HepG2 (cell line): Measurements from ENCODE around the gene VWA1. TPM values are rescaled to one million over a fixed set of nuclear protein-coding genes. Genes with fewer than 3 reads are reported as not detected.

Experiments
- HNRNPH1 ChIP-seq: fragments of 200-400 bp; formaldehyde crosslinking; optimal IDR thresholded peaks from 2 replicates; pipeline ENCODE3; 2017; ENCODE audit warnings: mild to moderate bottlenecking, low read depth, low read length
- MXD4 ChIP-seq: IDR thresholded peaks from 2 replicates; pipeline ENCODE4 v1.6.1; 2016; ENCODE audit warnings: mild to moderate bottlenecking, missing biosample characterization, missing genetic modification reagents
- MYNN ChIP-seq: sonication (generic); formaldehyde crosslinking; IDR thresholded peaks from 2 replicates; pipeline ENCODE4 v1.4.0; 2020; ENCODE audit warnings: mild to moderate bottlenecking, low read depth, missing genetic modification reagents
- NFE2L2 ChIP-seq: fragments of 150-350 bp; IDR thresholded peaks from 2 replicates; pipeline ENCODE4 v1.6.1; 2014; ENCODE audit warnings: low read length
- RBFOX2 ChIP-seq: fragments of 200-400 bp; formaldehyde crosslinking; IDR thresholded peaks from 2 replicates; pipeline ENCODE4 v1.6.1; 2017; ENCODE audit warnings: low read depth, mild to moderate bottlenecking, low read length
- RBM39 ChIP-seq: fragments of 200-400 bp; formaldehyde crosslinking; IDR thresholded peaks from one replicate; pipeline ENCODE4 v1.6.1; 2018; ENCODE audit warnings: antibody characterized with exemption, mild to moderate bottlenecking, low read depth, low read length; ENCODE audit not compliant: poor library complexity, severe bottlenecking
- SMARCE1 ChIP-seq: fragments of 450-650 bp; IDR thresholded peaks from 2 replicates; pipeline ENCODE4 v1.6.1; 2017; ENCODE audit warnings: borderline replicate concordance
- SOX5 ChIP-seq: IDR thresholded peaks from 2 replicates; pipeline ENCODE4 v1.6.1; 2016; ENCODE audit warnings: borderline replicate concordance
- TEAD3 ChIP-seq: optimal IDR thresholded peaks from 2 replicates; pipeline ENCODE3; 2016; ENCODE audit warnings: borderline replicate concordance
- THYN1 ChIP-seq: sonication (generic); formaldehyde crosslinking; IDR thresholded peaks from 2 replicates; pipeline ENCODE4 v1.8.1; 2023; ENCODE audit warnings: low read depth, mild to moderate bottlenecking, moderate library complexity, missing genetic modification reagents, borderline replicate concordance
- ZFP41 ChIP-seq: sonication (generic); formaldehyde crosslinking; IDR thresholded peaks from 2 replicates; pipeline ENCODE4 v1.4.0; 2020; ENCODE audit warnings: mild to moderate bottlenecking, missing genetic modification reagents, borderline replicate concordance
- ZNF543 ChIP-seq: sonication (generic); formaldehyde crosslinking; IDR thresholded peaks from 2 replicates; pipeline ENCODE4 v1.4.0; 2020; ENCODE audit warnings: mild to moderate bottlenecking, missing genetic modification reagents
- ZNF619 ChIP-seq: sonication (generic); formaldehyde crosslinking; IDR thresholded peaks from 2 replicates; pipeline ENCODE4 v1.4.0; 2020; ENCODE audit warnings: mild to moderate bottlenecking, missing genetic modification reagents
- ZNF746 ChIP-seq: sonication (generic); formaldehyde crosslinking; IDR thresholded peaks from 2 replicates; pipeline ENCODE4 v1.8.0; 2022; ENCODE audit warnings: mild to moderate bottlenecking, missing genetic modification reagents
- ZNF790 ChIP-seq: sonication (generic); formaldehyde crosslinking; IDR thresholded peaks from 2 replicates; pipeline ENCODE4 v1.8.0; 2022; ENCODE audit warnings: missing genetic modification reagents, mild to moderate bottlenecking, borderline replicate concordance
- ZNF878 ChIP-seq: sonication (generic); formaldehyde crosslinking; IDR thresholded peaks from 2 replicates; pipeline ENCODE4 v1.8.1; 2023; ENCODE audit warnings: mild to moderate bottlenecking, missing genetic modification reagents, moderate library complexity
- ZSCAN25 ChIP-seq: sonication (generic); formaldehyde crosslinking; IDR thresholded peaks from 2 replicates; pipeline ENCODE4 v1.8.0; 2022; ENCODE audit warnings: mild to moderate bottlenecking, missing genetic modification reagents
- polyA plus RNA-seq, 8 experiments: library from polyadenylated mRNA; depleted of rRNA in 3 of 8; stranded (reverse) in 7 of 8; unstranded in 1 of 8; fragments of >200 nt; fragmentation: Illumina TruSeq in 4 of 8; extraction: Trizol in 4 of 8; gene quantifications; 2 replicates each; pipeline versions ENCODE4 v1.2.1 to v1.2.3, GENCODE V29; 2011 to 2016; ENCODE audit warnings: low read depth in 4 of 8, missing spikeins in 1 of 8, mixed read lengths in 1 of 8; ENCODE audit not compliant: insufficient read depth in 1 of 8
- total RNA-seq, 5 experiments: library from RNA; depleted of rRNA; stranded (reverse); fragments of >200 nt; fragmentation: Illumina TruSeq; extraction: Trizol; gene quantifications; 2 replicates each; pipeline ENCODE4 v1.2.3, GENCODE V29; 2016; ENCODE audit warnings: low read depth in 1 of 5
- TF ChIP-seq, protein P1 (sequence below): IDR thresholded peaks from 2 replicates; pipeline ENCODE4 v1.6.1; 2016; ENCODE audit warnings: low read depth, control low read depth
- TF ChIP-seq, protein P2 (sequence below): sonication (generic); formaldehyde crosslinking; IDR thresholded peaks from 2 replicates; pipeline ENCODE4 v1.4.0; 2020; ENCODE audit warnings: missing genetic modification reagents
- TF ChIP-seq, protein P3 (sequence below): sonication (generic); formaldehyde crosslinking; conservative IDR thresholded peaks from 2 replicates; pipeline ENCODE4 v1.4.0; 2020; ENCODE audit warnings: missing genetic modification reagents

Gene VWA1
- total and polyA plus RNA-seq, 2 of the 13 experiments (the other 11 are each of a cell fraction or from before 2014, with no cell fraction given): 40.9 to 57.5 TPM

DNA sequence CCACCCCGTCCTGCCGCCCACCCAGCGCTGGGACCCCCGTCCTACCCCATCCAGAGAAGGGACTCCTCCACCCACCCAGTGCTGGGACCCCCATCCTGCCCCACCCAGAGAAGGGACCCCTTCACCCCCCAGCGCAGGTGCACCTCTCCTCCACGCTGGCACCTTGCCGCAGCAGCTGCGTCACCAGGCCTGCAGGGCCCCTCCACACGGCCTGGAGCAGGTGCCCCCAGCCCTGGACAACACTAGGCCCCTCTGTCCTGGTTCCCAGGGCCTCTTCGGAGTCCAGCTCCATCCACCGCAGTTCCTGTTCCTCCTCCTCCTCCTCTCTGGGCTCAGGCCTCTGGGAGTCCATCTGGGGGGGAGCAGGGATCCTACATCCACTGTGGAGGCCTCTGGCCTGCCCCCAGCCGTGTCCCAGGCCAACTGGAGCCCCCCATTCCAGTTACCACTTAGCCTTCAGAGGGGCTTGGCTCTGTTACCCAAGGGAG is 14.8 kb upstream of the VWA1 start (continued):
- no peak for TF ChIP-seq SMARCE1
- TF ChIP-seq, protein P1, sequence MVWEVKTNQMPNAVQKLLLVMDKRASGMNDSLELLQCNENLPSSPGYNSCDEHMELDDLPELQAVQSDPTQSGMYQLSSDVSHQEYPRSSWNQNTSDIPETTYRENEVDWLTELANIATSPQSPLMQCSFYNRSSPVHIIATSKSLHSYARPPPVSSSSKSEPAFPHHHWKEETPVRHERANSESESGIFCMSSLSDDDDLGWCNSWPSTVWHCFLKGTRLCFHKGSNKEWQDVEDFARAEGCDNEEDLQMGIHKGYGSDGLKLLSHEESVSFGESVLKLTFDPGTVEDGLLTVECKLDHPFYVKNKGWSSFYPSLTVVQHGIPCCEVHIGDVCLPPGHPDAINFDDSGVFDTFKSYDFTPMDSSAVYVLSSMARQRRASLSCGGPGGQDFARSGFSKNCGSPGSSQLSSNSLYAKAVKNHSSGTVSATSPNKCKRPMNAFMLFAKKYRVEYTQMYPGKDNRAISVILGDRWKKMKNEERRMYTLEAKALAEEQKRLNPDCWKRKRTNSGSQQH (CRISPR knock-in tag): no peak
- no peak for TF ChIP-seq MXD4 (CRISPR knock-in tag)
- no peak for TF ChIP-seq ZNF619
- TF ChIP-seq HNRNPH1: no peak
- TF ChIP-seq, protein P2, sequence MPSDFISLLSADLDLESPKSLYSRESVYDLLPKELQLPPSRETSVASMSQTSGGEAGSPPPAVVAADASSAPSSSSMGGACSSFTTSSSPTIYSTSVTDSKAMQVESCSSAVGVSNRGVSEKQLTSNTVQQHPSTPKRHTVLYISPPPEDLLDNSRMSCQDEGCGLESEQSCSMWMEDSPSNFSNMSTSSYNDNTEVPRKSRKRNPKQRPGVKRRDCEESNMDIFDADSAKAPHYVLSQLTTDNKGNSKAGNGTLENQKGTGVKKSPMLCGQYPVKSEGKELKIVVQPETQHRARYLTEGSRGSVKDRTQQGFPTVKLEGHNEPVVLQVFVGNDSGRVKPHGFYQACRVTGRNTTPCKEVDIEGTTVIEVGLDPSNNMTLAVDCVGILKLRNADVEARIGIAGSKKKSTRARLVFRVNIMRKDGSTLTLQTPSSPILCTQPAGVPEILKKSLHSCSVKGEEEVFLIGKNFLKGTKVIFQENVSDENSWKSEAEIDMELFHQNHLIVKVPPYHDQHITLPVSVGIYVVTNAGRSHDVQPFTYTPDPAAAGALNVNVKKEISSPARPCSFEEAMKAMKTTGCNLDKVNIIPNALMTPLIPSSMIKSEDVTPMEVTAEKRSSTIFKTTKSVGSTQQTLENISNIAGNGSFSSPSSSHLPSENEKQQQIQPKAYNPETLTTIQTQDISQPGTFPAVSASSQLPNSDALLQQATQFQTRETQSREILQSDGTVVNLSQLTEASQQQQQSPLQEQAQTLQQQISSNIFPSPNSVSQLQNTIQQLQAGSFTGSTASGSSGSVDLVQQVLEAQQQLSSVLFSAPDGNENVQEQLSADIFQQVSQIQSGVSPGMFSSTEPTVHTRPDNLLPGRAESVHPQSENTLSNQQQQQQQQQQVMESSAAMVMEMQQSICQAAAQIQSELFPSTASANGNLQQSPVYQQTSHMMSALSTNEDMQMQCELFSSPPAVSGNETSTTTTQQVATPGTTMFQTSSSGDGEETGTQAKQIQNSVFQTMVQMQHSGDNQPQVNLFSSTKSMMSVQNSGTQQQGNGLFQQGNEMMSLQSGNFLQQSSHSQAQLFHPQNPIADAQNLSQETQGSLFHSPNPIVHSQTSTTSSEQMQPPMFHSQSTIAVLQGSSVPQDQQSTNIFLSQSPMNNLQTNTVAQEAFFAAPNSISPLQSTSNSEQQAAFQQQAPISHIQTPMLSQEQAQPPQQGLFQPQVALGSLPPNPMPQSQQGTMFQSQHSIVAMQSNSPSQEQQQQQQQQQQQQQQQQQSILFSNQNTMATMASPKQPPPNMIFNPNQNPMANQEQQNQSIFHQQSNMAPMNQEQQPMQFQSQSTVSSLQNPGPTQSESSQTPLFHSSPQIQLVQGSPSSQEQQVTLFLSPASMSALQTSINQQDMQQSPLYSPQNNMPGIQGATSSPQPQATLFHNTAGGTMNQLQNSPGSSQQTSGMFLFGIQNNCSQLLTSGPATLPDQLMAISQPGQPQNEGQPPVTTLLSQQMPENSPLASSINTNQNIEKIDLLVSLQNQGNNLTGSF (CRISPR knock-in tag): no peak
- no peak for TF ChIP-seq ZSCAN25 (CRISPR knock-in tag)
- no peak for TF ChIP-seq ZNF878 (CRISPR knock-in tag)
- TF ChIP-seq ZNF746 (CRISPR knock-in tag): no peak
- peak; percentile 34 for TF ChIP-seq RBM39
- no peak for TF ChIP-seq TEAD3 (CRISPR knock-in tag)
- no peak for TF ChIP-seq ZFP41 (CRISPR knock-in tag)
- TF ChIP-seq THYN1 (CRISPR knock-in tag): no peak
- no peak for TF ChIP-seq SOX5 (CRISPR knock-in tag)
- TF ChIP-seq NFE2L2: no peak
- TF ChIP-seq, protein P3, sequence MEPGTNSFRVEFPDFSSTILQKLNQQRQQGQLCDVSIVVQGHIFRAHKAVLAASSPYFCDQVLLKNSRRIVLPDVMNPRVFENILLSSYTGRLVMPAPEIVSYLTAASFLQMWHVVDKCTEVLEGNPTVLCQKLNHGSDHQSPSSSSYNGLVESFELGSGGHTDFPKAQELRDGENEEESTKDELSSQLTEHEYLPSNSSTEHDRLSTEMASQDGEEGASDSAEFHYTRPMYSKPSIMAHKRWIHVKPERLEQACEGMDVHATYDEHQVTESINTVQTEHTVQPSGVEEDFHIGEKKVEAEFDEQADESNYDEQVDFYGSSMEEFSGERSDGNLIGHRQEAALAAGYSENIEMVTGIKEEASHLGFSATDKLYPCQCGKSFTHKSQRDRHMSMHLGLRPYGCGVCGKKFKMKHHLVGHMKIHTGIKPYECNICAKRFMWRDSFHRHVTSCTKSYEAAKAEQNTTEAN (CRISPR knock-in tag): no peak
- 0 out of 2 replicates have a peak, but pooled peaks have one; percentile 53 for TF ChIP-seq ZNF543
- no peak for TF ChIP-seq MYNN (CRISPR knock-in tag)
- no peak for TF ChIP-seq ZNF790 (CRISPR knock-in tag)
- 0 out of 2 replicates have a peak, but pooled peaks have one; percentile 1 for TF ChIP-seq RBFOX2
